ENCODE results near the gene CENPV.
A peak's percentile ranks its signal among the peaks of the same experiment; 100 is the strongest.

CENPV gene

DNA sequence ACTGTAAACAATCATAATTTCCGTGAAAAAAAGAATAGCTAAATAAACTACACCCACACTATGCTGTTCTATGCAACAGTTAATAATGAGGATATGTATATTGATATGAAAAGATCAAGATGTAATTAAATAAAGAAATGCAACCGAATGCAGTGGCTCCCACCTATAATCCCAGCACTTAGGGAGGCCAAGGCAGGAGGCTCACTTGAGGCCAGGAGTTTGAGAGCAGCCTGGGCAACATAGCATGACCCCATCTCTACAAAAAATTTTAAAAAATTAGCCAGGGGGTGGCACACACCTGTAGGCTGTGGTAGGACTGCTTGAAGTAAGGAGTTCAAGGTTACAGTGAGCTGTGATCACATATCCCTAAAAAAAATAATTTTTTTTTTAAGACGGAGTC, 14.9 kb downstream of the CENPV start:
- Histone ChIP-seq H3K4me1 (ENCODE audit: insufficient read depth, low read length, severe bottlenecking) (peaks cover 1% of the 10 kb centered on the region), H3K4me3 (ENCODE audit: low read depth, low read length, poor library complexity, severe bottlenecking) (no peak overlapping the region), H3K27ac (ENCODE audit: low read depth, low read length, poor library complexity, severe bottlenecking) (no peak overlapping the region), H3K27me3 (ENCODE audit: insufficient read depth, low read length) (no peaks in the 10 kb centered on the region), H3K79me2 (ENCODE audit: insufficient read depth, low read length) (no peaks in the 10 kb centered on the region), H3F3A (ENCODE audit: insufficient read depth, low read length) (peaks cover 4% of the 10 kb centered on the region; the same call in 1 of the 2 replicates), H3K9me3 (ENCODE audit: low read length) (no peaks in the 10 kb centered on the region), H2AFZ (ENCODE audit: low read length) (no peak overlapping the region), H3K36me3 (ENCODE audit: insufficient read depth, low read length) (peaks cover 15% of the 10 kb centered on the region), H4K20me1 (ENCODE audit: insufficient read depth, low read length) (no peaks in the 10 kb centered on the region), H3K9ac (ENCODE audit: low read length) (no peak overlapping the region), H3K9me2 (ENCODE audit: low read depth, low read length) (no peaks in the 10 kb centered on the region), H3K4me2 (ENCODE audit: low read length) (no peak overlapping the region)
- TF ChIP-seq, protein P1, sequence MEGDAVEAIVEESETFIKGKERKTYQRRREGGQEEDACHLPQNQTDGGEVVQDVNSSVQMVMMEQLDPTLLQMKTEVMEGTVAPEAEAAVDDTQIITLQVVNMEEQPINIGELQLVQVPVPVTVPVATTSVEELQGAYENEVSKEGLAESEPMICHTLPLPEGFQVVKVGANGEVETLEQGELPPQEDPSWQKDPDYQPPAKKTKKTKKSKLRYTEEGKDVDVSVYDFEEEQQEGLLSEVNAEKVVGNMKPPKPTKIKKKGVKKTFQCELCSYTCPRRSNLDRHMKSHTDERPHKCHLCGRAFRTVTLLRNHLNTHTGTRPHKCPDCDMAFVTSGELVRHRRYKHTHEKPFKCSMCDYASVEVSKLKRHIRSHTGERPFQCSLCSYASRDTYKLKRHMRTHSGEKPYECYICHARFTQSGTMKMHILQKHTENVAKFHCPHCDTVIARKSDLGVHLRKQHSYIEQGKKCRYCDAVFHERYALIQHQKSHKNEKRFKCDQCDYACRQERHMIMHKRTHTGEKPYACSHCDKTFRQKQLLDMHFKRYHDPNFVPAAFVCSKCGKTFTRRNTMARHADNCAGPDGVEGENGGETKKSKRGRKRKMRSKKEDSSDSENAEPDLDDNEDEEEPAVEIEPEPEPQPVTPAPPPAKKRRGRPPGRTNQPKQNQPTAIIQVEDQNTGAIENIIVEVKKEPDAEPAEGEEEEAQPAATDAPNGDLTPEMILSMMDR (IDR thresholded peaks at IDR 0.05; ENCODE audit: low read length): no peak
- no peak for TF ChIP-seq EZH2 (IDR thresholded peaks at IDR 0.05; ENCODE audit: borderline replicate concordance, low read length)

GRCh38 chr17:16329519-16330271, 23.6 kb downstream of the CENPV start:
- H3K79me2 ChIP-seq (ENCODE audit: insufficient read depth, low read length): no peaks in the 10 kb centered on the region
- H3K4me2 ChIP-seq (ENCODE audit: low read length): peak overlapping the region; percentile 32; the same call in 1 of the 2 replicates
- peak overlapping the region; percentile 5; the same call in 1 of the 2 replicates for H3K9ac ChIP-seq (ENCODE audit: low read length)
- peaks cover 55% of the 10 kb centered on the region for H3K4me1 ChIP-seq (ENCODE audit: insufficient read depth, low read length, severe bottlenecking)
- no peaks in the 10 kb centered on the region for H3K9me3 ChIP-seq (ENCODE audit: low read length)
- H3K9me2 ChIP-seq (ENCODE audit: low read depth, low read length): no peaks in the 10 kb centered on the region
- peak overlapping the region; percentile 86 for H3K27ac ChIP-seq (ENCODE audit: low read depth, low read length, poor library complexity, severe bottlenecking)
- no peaks in the 10 kb centered on the region for H4K20me1 ChIP-seq (ENCODE audit: insufficient read depth, low read length)
- H3K27me3 ChIP-seq (ENCODE audit: insufficient read depth, low read length): no peaks in the 10 kb centered on the region
- no peak for TF ChIP-seq EZH2 (IDR thresholded peaks at IDR 0.05; ENCODE audit: borderline replicate concordance, low read length)
- TF ChIP-seq, protein P1 (IDR thresholded peaks at IDR 0.05; ENCODE audit: low read length): no peak
- H3K4me3 ChIP-seq (ENCODE audit: low read depth, low read length, poor library complexity, severe bottlenecking): peak overlapping the region; percentile 23
- H2AFZ ChIP-seq (ENCODE audit: low read length): no peak overlapping the region
- H3F3A ChIP-seq (ENCODE audit: insufficient read depth, low read length): no peaks in the 10 kb centered on the region; the same call in 1 of the 2 replicates
- H3K36me3 ChIP-seq (ENCODE audit: insufficient read depth, low read length): no peaks in the 10 kb centered on the region

- Histone ChIP-seq H3K4me3 (ENCODE audit: low read depth, low read length, poor library complexity, severe bottlenecking) (no peak overlapping the region), H3K9me2 (ENCODE audit: low read depth, low read length) (no peaks in the 10 kb centered on the region), H3K27me3 (ENCODE audit: insufficient read depth, low read length) (no peaks in the 10 kb centered on the region), H2AFZ (ENCODE audit: low read length) (no peak overlapping the region), H3K36me3 (ENCODE audit: insufficient read depth, low read length) (no peaks in the 10 kb centered on the region), H3K79me2 (ENCODE audit: insufficient read depth, low read length) (no peaks in the 10 kb centered on the region), H3K4me2 (ENCODE audit: low read length) (peak overlapping the region; percentile 32; the same call in 1 of the 2 replicates), H4K20me1 (ENCODE audit: insufficient read depth, low read length) (no peaks in the 10 kb centered on the region), H3K9me3 (ENCODE audit: low read length) (no peaks in the 10 kb centered on the region), H3K9ac (ENCODE audit: low read length) (peak overlapping the region; percentile 5; the same call in 1 of the 2 replicates), H3F3A (ENCODE audit: insufficient read depth, low read length) (no peaks in the 10 kb centered on the region; the same call in 1 of the 2 replicates), H3K4me1 (ENCODE audit: insufficient read depth, low read length, severe bottlenecking) (peaks cover 55% of the 10 kb centered on the region), H3K27ac (ENCODE audit: low read depth, low read length, poor library complexity, severe bottlenecking) (peak overlapping the region; percentile 86)
- no peak for TF ChIP-seq EZH2 (IDR thresholded peaks at IDR 0.05; ENCODE audit: borderline replicate concordance, low read length)
- TF ChIP-seq, protein P1 (IDR thresholded peaks at IDR 0.05; ENCODE audit: low read length): no peak
These were observed 24.3 kb downstream of the CENPV start for GRCh38 chr17:16328997-16329396.
